Nephron (organoid): ENCODE measurements around the gene RCOR3.

Experiments
- H3K27ac Mint-ChIP-seq, 3 experiments: 2 replicates each; pipeline ENCODE4 v1.8.0; 2020; ENCODE audit warnings: mixed read lengths in 3 of 3, mild to moderate bottlenecking in 2 of 3, moderate library complexity in 1 of 3
- H3K27me3 Mint-ChIP-seq: 2 replicates; pipeline ENCODE4 v1.8.0; 2021; ENCODE audit warnings: low read depth, mild to moderate bottlenecking, moderate library complexity, mixed read lengths
- H3K36me3 Mint-ChIP-seq: 2 replicates; pipeline ENCODE4 v1.8.0; 2020; ENCODE audit warnings: low read depth, mixed read lengths
- H3K4me1 Mint-ChIP-seq: 2 replicates; pipeline ENCODE4 v1.8.0; 2020; ENCODE audit warnings: mixed read lengths
- H3K4me3 Mint-ChIP-seq, 3 experiments: 2 replicates each; pipeline ENCODE4 v1.8.0; 2020; ENCODE audit warnings: mild to moderate bottlenecking in 3 of 3, mixed read lengths in 3 of 3, moderate library complexity in 2 of 3
- H3K9me3 Mint-ChIP-seq: 2 replicates; pipeline ENCODE4 v1.8.0; 2020; ENCODE audit warnings: mixed read lengths
- TF ChIP-seq, protein P1 (sequence below), 3 experiments: fragments of 200-600 bp; sonication (generic); IDR thresholded peaks; one replicate each; pipeline ENCODE4 v1.5.0; 2021; ENCODE audit warnings: antibody characterized with exemption in 3 of 3; ENCODE audit not compliant: unreplicated experiment in 3 of 3

Gene RCOR3

GRCh38 chr1:211331011-211331709 is 72.0 kb downstream of the RCOR3 start:
- Mint-ChIP-seq H3K4me3 (peak overlapping the region in 2 of 3 experiments; percentile 33 to 50), H3K27me3 (peaks cover 20% of the 10 kb centered on the region), H3K9me3 (no peaks in the 10 kb centered on the region), H3K27ac (no peak overlapping the region), H3K4me1 (peaks cover 78% of the 10 kb centered on the region), H3K36me3 (no peaks in the 10 kb centered on the region)
- TF ChIP-seq, protein P1, sequence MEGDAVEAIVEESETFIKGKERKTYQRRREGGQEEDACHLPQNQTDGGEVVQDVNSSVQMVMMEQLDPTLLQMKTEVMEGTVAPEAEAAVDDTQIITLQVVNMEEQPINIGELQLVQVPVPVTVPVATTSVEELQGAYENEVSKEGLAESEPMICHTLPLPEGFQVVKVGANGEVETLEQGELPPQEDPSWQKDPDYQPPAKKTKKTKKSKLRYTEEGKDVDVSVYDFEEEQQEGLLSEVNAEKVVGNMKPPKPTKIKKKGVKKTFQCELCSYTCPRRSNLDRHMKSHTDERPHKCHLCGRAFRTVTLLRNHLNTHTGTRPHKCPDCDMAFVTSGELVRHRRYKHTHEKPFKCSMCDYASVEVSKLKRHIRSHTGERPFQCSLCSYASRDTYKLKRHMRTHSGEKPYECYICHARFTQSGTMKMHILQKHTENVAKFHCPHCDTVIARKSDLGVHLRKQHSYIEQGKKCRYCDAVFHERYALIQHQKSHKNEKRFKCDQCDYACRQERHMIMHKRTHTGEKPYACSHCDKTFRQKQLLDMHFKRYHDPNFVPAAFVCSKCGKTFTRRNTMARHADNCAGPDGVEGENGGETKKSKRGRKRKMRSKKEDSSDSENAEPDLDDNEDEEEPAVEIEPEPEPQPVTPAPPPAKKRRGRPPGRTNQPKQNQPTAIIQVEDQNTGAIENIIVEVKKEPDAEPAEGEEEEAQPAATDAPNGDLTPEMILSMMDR (IDR thresholded peaks at IDR 0.05; ENCODE audit: unreplicated experiment in 3 of 3) = no peak

DNA sequence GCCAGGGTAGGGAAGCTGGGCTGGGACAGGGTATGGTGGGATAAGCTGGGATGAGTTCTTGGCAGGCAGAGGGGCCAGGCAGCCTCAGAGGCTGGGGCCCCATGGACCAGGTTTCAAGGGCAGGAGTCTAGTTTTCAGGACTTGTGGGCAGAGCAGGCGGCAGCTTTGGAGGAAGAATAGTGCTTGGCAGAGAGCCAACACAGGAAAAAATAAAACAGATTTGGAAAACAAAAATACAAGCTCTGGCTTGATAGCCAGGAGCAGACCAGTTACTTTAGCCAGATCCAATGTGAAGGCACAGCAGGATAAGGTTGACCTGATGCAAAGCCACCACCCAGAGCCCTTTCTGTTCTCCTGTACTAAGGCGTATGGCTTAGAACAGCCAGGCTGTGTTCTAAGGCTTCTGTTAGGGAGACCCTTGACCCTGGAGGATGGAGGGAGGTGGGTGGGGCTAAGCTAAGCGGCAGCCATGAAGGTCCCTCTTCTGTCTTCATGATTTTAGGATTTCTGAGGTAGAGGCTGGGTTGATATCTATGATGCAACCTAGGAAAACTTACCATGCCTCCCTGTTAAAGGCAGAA is 73.0 kb downstream of the RCOR3 start:
- TF ChIP-seq, protein P1 (IDR thresholded peaks at IDR 0.05; ENCODE audit: unreplicated experiment in 3 of 3) = no peak
- Mint-ChIP-seq H3K27me3 (peaks cover 16% of the 10 kb centered on the region), H3K4me1 (peaks cover 85% of the 10 kb centered on the region), H3K36me3 (no peaks in the 10 kb centered on the region), H3K27ac (no peak overlapping the region), H3K4me3 (no peak overlapping the region), H3K9me3 (no peaks in the 10 kb centered on the region)

DNA sequence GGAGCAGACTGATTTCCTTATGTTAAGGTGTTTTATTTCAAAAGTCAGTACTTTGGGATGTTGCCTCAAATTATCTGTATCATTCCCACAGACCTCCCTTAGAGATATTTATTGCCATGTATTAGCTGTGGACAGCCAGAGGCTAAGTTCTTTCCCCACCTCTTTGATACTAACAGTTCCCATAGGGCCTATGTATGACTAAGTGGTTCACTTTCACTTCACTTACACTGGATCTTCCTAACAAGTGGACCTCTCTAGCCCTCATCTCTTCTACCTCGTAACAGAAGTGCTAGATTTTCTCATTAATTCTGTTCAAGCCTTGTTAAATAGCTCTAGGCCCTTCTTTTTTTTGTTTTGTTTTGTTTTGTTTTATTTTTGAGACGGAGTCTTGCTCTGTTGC is 73.7 kb downstream of the RCOR3 start:
- Mint-ChIP-seq H3K9me3 (no peaks in the 10 kb centered on the region), H3K4me3 (no peak overlapping the region), H3K27me3 (peaks cover 13% of the 10 kb centered on the region), H3K4me1 (peaks cover 85% of the 10 kb centered on the region), H3K36me3 (no peaks in the 10 kb centered on the region), H3K27ac (no peak overlapping the region)
- TF ChIP-seq, protein P1 (IDR thresholded peaks at IDR 0.05; ENCODE audit: unreplicated experiment in 3 of 3) = no peak

- TF ChIP-seq, protein P1 (IDR thresholded peaks at IDR 0.05; ENCODE audit: unreplicated experiment in 3 of 3) = no peak
- H3K9me3 Mint-ChIP-seq = no peaks in the 10 kb centered on the region
These were observed 74.7 kb downstream of the RCOR3 start for GRCh38 chr1:211333906-211334305.

GRCh38 chr1:211334986-211335385 is 75.8 kb downstream of the RCOR3 start:
- Mint-ChIP-seq H3K27ac (no peak overlapping the region), H3K9me3 (no peaks in the 10 kb centered on the region)

More at GRCh38 chr1:211333906-211334305, 74.7 kb downstream of the RCOR3 start:
- H3K36me3 Mint-ChIP-seq = no peaks in the 10 kb centered on the region
- H3K27ac Mint-ChIP-seq = no peak overlapping the region
- no peak overlapping the region for H3K4me3 Mint-ChIP-seq
- peaks cover 14% of the 10 kb centered on the region for H3K27me3 Mint-ChIP-seq
- peaks cover 74% of the 10 kb centered on the region for H3K4me1 Mint-ChIP-seq

More at GRCh38 chr1:211334986-211335385, 75.8 kb downstream of the RCOR3 start:
- TF ChIP-seq, protein P1 (IDR thresholded peaks at IDR 0.05; ENCODE audit: unreplicated experiment in 3 of 3) = no peak
- H3K36me3 Mint-ChIP-seq = no peaks in the 10 kb centered on the region
- H3K4me1 Mint-ChIP-seq = peaks cover 68% of the 10 kb centered on the region
- peaks cover 14% of the 10 kb centered on the region for H3K27me3 Mint-ChIP-seq
- H3K4me3 Mint-ChIP-seq = no peak overlapping the region
